Ishikawa (cell line): Measurements from ENCODE around the gene EPHB4.

Experiments
- CEBPB ChIP-seq: IDR thresholded peaks from 2 replicates; pipeline ENCODE4 v1.6.1; 2012
- CREB1 ChIP-seq: IDR thresholded peaks from 2 replicates; pipeline ENCODE4 v1.6.1; 2012; ENCODE audit warnings: low read depth
- EGR1 ChIP-seq: IDR thresholded peaks from 2 replicates; pipeline ENCODE4 v1.6.1; 2012
- EP300 ChIP-seq: IDR thresholded peaks from 2 replicates; pipeline ENCODE4 v1.6.1; 2012; ENCODE audit warnings: borderline replicate concordance
- FOXM1 ChIP-seq: IDR thresholded peaks from 2 replicates; pipeline ENCODE4 v1.6.1; 2012; ENCODE audit warnings: low read depth, borderline replicate concordance
- NFIC ChIP-seq: IDR thresholded peaks from 2 replicates; pipeline ENCODE4 v1.6.1; 2012
- RAD21 ChIP-seq: IDR thresholded peaks from 2 replicates; pipeline ENCODE4 v1.6.1; 2012; ENCODE audit warnings: low read depth
- TAF1 ChIP-seq: IDR thresholded peaks from 2 replicates; pipeline ENCODE4 v1.6.1; 2012; ENCODE audit warnings: low read depth, mild to moderate bottlenecking
- TCF12 ChIP-seq: IDR thresholded peaks from 2 replicates; pipeline ENCODE4 v1.6.1; 2012; ENCODE audit warnings: low read depth
- TEAD4 ChIP-seq: IDR thresholded peaks from 2 replicates; pipeline ENCODE4 v1.6.1; 2012
- YY1 ChIP-seq: IDR thresholded peaks from 2 replicates; pipeline ENCODE4 v1.6.1; 2012; ENCODE audit warnings: low read depth
- ZBTB7A ChIP-seq: IDR thresholded peaks from 2 replicates; pipeline ENCODE4 v1.6.1; 2012; ENCODE audit warnings: low read depth
- TF ChIP-seq, protein P1 (sequence below): IDR thresholded peaks from 2 replicates; pipeline ENCODE4 v1.6.1; 2012
- TF ChIP-seq, protein P2 (sequence below): IDR thresholded peaks from 2 replicates; pipeline ENCODE4 v1.6.1; 2012
- TF ChIP-seq, protein P3 (sequence below): IDR thresholded peaks from 2 replicates; pipeline ENCODE4 v1.6.1; 2012; ENCODE audit warnings: low read depth, mild to moderate bottlenecking

EPHB4 gene

DNA sequence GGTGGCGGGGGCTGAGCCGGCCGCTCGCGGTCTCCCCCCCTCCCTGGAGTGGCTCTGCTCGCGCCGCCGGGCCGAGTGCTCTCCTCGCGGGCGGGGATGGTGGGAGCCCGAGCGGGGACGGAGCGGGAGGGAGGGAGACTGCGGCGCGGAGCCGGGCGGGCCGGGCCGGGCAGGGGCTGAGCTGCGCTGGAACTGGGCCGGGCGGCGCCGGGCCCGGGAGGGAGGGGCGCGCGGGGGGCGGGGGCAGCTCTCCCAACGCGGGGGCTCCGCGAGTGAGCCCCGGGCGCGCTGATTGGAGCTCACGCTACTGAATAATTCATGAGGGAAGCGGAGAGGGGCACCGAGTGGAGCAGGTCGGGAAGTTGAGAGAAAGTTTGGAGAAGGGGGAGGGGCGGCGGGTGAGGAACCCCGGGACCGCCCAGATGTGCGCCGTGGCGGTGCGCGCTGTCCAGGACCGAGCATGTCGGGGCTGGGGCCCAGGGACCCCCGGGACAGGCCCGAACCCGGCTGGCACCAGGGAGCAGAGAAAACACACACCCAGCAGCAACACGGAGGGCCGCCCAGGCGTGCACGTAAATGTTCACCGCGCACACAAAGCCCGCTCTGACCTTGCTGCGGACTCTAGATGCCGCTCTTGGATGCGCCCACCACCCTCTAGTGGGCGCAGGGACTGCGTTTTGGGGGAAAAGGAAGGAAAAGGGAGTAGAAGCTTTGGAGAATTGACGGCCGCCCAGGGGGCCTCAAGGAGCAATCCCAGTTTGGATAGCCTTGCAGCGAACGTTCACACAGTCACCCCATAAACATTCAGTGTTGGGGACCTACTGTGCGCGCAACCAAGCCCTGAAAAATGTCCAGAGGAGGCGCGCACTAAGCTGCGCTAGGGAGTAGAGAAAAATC is at the start of gene EPHB4:
Gene EPHB4 (minus strand): TSS at position 194 of the 897 bp plus-strand sequence. CDS start 493 bp downstream, outside the sequence.
- TF ChIP-seq ZBTB7A (peak; percentile 96), TAF1 (peak; percentile 47)
- TF ChIP-seq, protein P1, sequence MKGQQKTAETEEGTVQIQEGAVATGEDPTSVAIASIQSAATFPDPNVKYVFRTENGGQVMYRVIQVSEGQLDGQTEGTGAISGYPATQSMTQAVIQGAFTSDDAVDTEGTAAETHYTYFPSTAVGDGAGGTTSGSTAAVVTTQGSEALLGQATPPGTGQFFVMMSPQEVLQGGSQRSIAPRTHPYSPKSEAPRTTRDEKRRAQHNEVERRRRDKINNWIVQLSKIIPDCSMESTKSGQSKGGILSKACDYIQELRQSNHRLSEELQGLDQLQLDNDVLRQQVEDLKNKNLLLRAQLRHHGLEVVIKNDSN, result no peak
- TF ChIP-seq, protein P2, sequence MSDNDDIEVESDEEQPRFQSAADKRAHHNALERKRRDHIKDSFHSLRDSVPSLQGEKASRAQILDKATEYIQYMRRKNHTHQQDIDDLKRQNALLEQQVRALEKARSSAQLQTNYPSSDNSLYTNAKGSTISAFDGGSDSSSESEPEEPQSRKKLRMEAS, result no peak; the same call in 1 of the 2 replicates

DNA sequence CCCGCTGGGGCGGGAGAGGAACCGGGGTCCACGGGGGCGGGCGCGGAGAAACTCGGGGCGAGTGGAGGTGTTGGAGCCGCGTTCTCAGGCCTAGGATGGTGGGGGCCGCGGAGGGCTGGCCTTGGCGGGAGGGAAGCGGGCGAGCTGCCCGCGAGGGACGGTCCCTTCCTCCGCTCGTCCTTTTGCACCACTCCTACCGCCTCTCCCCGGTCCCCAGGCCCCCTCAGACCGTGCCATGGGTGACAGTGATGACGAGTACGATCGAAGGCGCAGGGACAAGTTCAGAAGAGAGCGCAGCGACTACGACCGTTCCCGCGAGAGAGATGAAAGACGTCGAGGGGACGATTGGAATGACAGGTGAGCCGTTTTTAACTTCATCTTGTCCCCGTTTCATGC is 48.0 kb upstream of the EPHB4 start:
- no peak for TF ChIP-seq EP300
- no peak for TF ChIP-seq CEBPB
- TF ChIP-seq, protein P3, sequence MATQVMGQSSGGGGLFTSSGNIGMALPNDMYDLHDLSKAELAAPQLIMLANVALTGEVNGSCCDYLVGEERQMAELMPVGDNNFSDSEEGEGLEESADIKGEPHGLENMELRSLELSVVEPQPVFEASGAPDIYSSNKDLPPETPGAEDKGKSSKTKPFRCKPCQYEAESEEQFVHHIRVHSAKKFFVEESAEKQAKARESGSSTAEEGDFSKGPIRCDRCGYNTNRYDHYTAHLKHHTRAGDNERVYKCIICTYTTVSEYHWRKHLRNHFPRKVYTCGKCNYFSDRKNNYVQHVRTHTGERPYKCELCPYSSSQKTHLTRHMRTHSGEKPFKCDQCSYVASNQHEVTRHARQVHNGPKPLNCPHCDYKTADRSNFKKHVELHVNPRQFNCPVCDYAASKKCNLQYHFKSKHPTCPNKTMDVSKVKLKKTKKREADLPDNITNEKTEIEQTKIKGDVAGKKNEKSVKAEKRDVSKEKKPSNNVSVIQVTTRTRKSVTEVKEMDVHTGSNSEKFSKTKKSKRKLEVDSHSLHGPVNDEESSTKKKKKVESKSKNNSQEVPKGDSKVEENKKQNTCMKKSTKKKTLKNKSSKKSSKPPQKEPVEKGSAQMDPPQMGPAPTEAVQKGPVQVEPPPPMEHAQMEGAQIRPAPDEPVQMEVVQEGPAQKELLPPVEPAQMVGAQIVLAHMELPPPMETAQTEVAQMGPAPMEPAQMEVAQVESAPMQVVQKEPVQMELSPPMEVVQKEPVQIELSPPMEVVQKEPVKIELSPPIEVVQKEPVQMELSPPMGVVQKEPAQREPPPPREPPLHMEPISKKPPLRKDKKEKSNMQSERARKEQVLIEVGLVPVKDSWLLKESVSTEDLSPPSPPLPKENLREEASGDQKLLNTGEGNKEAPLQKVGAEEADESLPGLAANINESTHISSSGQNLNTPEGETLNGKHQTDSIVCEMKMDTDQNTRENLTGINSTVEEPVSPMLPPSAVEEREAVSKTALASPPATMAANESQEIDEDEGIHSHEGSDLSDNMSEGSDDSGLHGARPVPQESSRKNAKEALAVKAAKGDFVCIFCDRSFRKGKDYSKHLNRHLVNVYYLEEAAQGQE, result no peak
- TF ChIP-seq CREB1, result no peak
- TF ChIP-seq YY1, result no peak
- TF ChIP-seq EGR1, result no peak
- TF ChIP-seq TAF1, result no peak; the same call in 1 of the 2 replicates
- TF ChIP-seq, protein P1, result no peak
- no peak for TF ChIP-seq TEAD4
- TF ChIP-seq, protein P2, result no peak

DNA sequence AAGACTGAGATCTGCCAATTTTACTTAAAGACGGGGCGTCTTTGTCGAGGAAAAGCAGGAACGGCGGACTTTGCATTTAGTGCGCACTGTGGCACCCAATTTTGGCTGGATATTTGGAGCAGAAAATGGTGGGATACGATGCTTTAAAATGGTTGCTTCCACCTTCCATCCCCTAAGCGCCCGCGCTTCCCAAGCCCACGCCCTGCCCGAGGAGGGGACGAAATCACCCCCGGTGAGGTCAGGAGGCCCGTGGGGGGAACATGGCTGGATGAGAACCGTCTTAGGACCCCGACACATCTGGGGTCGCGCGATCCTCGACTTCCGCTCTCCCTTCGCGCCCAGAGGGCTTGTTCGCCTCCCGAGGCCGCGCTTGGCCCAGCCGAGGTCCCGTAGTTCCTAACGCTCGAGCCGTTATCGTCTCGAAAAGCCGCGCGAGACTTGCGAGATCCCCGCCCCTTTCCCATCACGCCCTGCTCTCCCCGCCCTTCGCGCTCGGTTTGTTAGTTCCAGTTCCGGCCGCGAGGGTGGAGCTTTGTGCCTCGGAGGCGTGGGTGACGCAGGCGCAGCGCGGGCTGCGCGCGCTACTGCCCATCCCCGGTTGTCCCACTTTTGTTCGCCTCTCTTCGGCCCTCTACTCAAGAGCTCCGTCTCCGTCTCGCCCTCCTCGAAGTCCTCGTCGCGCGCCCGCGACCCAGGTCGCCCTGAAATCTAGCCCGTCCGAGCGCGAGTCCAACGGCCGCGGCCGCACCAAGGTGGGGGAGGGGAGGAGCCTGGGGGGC is 47.4 kb upstream of the EPHB4 start, which contains the start of gene SRRT:
Gene SRRT (plus strand): TSS at position 527 of the 779 bp plus-strand sequence. CDS start 488 bp downstream, outside the sequence.
- TF ChIP-seq CEBPB (no peak), EGR1 (peak; percentile 40; the same call in 1 of the 2 replicates), TAF1 (peak; percentile 86), TEAD4 (peak; percentile 49), YY1 (peak; percentile 82; the same call in 1 of the 2 replicates), NFIC (no peak), EP300 (peak; percentile 45; the same call in 1 of the 2 replicates), TCF12 (peak; percentile 50; the same call in 1 of the 2 replicates), ZBTB7A (peak; percentile 62), RAD21 (no peak), CREB1 (peak; percentile 52), FOXM1 (0 out of 2 replicates have a peak, but pooled peaks have one; percentile 36)
- TF ChIP-seq, protein P1, result peak; percentile 31; the same call in 1 of the 2 replicates
- TF ChIP-seq, protein P2, result peak; percentile 88

DNA sequence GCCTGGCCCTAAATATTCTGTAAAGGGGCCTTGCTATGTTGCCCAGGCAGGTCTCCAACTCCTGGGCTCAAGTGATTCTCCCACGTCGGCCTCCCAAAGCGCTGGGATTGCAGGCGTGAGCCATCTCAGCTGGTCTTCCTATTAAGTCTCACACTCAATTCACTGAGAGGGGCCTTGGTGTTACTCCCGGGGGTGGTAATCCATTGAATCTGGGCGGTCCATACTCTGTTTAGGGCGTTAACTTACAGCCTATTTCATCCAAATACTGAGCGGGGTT is 46.9 kb upstream of the EPHB4 start:
- TF ChIP-seq TCF12, result no peak
- no peak for TF ChIP-seq TEAD4
- no peak for TF ChIP-seq YY1

DNA sequence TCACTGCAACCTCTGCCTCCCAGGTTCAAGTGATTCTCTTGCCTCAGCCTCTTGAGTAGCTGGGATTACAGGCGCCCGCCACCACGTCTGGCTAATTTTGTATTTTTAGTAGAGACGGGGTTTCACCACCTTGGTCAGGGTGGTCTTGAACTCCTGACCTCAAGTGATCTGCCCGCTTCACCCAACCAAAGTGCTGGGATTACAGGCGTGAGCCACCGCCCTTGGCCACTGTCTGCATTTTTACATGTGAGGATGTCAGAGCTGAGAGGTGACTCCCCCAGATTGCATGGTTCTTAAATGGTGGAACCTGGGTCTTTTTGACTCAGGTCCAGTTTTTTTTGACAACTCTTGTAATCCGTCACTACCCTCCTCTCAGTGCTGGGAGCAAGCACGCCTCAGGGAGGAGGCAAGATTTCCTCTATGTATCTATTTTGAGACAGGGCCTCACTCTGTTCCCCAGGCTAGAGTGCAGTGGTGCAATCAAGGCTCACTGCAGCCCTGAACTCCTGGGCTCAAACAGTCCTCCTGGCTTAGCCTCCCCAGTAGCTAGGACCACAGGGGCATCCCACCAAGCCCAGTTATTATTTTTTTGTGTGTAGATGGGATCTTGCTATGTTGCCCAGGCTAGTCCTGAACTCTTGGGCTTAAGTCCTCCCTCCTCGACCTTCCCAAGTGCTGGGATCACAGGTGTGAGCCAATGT is 46.4 kb upstream of the EPHB4 start:
- TF ChIP-seq FOXM1 (no peak), ZBTB7A (no peak), EGR1 (no peak), CREB1 (no peak), TEAD4 (no peak), RAD21 (no peak), EP300 (no peak), YY1 (no peak), TAF1 (no peak), CEBPB (no peak)
- TF ChIP-seq, protein P3, result no peak
- TF ChIP-seq, protein P2, result no peak
- TF ChIP-seq, protein P1, result no peak
